ENCODE data around the gene ZC3H4. TPM values are rescaled to one million over a fixed set of nuclear protein-coding genes. Genes with fewer than 3 reads are reported as not detected.
A peak's percentile ranks its signal among the peaks of the same experiment; 100 is the strongest.

ZC3H4 gene
- total and polyA plus RNA-seq, 9 of the 15 experiments (the other 6 are each of a cell fraction or from before 2014, with no cell fraction given): 2.2 to 75.6 (median 18.3) TPM

DNA sequence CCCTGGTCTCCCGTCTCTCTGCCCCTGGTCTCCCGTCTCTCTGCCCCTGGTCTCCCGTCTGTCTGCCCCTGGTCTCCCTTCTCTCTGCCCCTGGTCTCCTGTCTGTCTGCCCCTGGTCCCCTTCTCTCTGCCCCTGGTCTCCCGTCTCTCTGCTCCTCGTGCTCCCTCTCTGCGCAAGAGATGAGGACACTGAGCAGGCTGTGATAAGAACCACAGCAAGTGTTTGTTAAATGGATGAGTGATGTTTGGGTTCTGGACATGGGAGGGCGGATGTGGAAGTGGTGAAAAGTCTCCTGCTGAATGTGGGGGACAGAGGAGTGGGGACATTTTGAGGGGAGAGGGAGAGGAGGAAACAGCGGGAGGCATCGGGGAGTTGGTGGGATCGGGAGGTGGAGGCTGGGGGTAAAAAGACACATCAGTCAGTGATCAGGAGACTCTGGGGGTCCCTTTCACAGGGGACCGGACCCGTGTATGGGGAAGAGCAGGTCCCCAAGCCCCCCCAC is 85.9 kb downstream of the ZC3H4 start:
- ATAC-seq: no peak
- Histone ChIP-seq H2AFZ (ENCODE audit: low read depth, low read length) (no peak overlapping the region), H3K79me2 (ENCODE audit: control insufficient read depth, insufficient read depth, low read length) (no peaks in the 10 kb centered on the region), H3K4me2 (ENCODE audit: insufficient read depth, low read length) (no peak overlapping the region), H3K9me3 (replicated peaks; ENCODE audit: control insufficient read depth, insufficient read depth, low read depth, low read length) (no peaks in the 10 kb centered on the region), H3K4me3 (no peak overlapping the region), H4K20me1 (replicated peaks; ENCODE audit: control insufficient read depth, insufficient read depth, low read length) (0 out of 2 replicates have a peak, but pooled peaks cover 4% of the 10 kb centered on the region), H3K9me1 (ENCODE audit: control insufficient read depth, insufficient read depth, low read length) (no peaks in the 10 kb centered on the region), H3K36me3 (ENCODE audit: control insufficient read depth, insufficient read depth, low read length) (no peaks in the 10 kb centered on the region), H3K27me3 (ENCODE audit: control insufficient read depth in 2 of 2, insufficient read depth in 2 of 2, low read length in 2 of 2) (peaks cover 11 to 22% of the 10 kb centered on the region in 2 experiments), H3K9ac (ENCODE audit: insufficient read depth in 1 of 2, low read depth in 2 of 2, low read length in 2 of 2) (no peak overlapping the region), H3K27ac (ENCODE audit: extremely low read depth, low read depth, low read length) (no peak overlapping the region), H3K4me1 (replicated peaks in 1 of 2; ENCODE audit: control insufficient read depth in 2 of 2, insufficient read depth in 2 of 2, low read length in 2 of 2) (peaks cover 0 to 19% of the 10 kb centered on the region in 2 experiments; a peak in 3 of 5 replicates)
- intact Hi-C loops (cut with micrococcal nuclease) (no loop called here), in situ Hi-C loops (cut with MboI) (no loop called here)
- no TSS peak for BruUV-seq (replicated peaks)
- FAIRE-seq: peak; percentile 74
- ChIA-PET CTCF (ENCODE audit: low intra/inter-chr PET ratio) (no interaction called here), POLR2A (no interaction called here)
- no peak for DNase-seq (ENCODE audit: extremely low read depth in 1 of 4, low spot score in 3 of 4)
- WGBS (ENCODE audit: insufficient coverage, low coverage, missing lambda C conversion rate): 4% methylated on average over 8 of the region's 12 CpGs
- no peak for TF ChIP-seq ZNF175 (CRISPR knock-in tag; IDR thresholded peaks at IDR 0.05; ENCODE audit: low read depth)
- peak; percentile 92 for TF ChIP-seq ZNF263 (CRISPR knock-in tag; IDR thresholded peaks at IDR 0.05; ENCODE audit: borderline replicate concordance)

DNA sequence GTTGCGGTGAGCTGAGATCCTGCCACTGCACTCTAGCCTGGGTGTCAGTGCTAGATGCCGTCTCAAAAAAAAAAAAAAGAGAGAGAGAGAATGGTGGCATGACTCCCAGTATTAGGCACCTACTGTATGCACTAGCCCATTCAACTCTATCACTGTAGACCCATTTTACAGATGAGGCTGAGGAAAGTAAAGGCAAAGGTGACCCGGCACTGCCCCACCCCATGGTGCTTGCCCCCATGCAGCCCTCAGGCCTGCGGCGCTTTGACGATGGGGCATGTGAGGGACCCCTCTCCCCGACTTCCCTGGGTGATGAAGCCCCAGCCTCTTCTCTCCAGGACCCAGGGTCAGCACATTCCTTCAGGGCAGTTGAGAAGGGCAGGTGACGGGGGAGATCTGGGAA is 86.7 kb downstream of the ZC3H4 start:
- H3K27ac ChIP-seq (ENCODE audit: extremely low read depth, low read depth, low read length): no peak overlapping the region
- CTCF ChIA-PET (ENCODE audit: low intra/inter-chr PET ratio): no interaction called here
- H3K27me3 ChIP-seq (ENCODE audit: control insufficient read depth in 2 of 2, insufficient read depth in 2 of 2, low read length in 2 of 2): peaks cover 14 to 26% of the 10 kb centered on the region in 2 experiments
- ATAC-seq (no peak), FAIRE-seq (no peak), DNase-seq (ENCODE audit: extremely low read depth in 1 of 4, low spot score in 3 of 4) (no peak)
- no peak overlapping the region for H3K4me3 ChIP-seq
- H2AFZ ChIP-seq (ENCODE audit: low read depth, low read length): no peak overlapping the region
- H3K36me3 ChIP-seq (ENCODE audit: control insufficient read depth, insufficient read depth, low read length): no peaks in the 10 kb centered on the region
- no peaks in the 10 kb centered on the region for H3K79me2 ChIP-seq (ENCODE audit: control insufficient read depth, insufficient read depth, low read length)
- in situ Hi-C loops (cut with MboI) (no loop called here), intact Hi-C loops (cut with micrococcal nuclease) (no loop called here)
- H3K9ac ChIP-seq (ENCODE audit: insufficient read depth in 1 of 2, low read depth in 2 of 2, low read length in 2 of 2): no peak overlapping the region
- no peak overlapping the region for H3K4me2 ChIP-seq (ENCODE audit: insufficient read depth, low read length)
- 100% methylated on average over 2 of the region's 8 CpGs for WGBS (ENCODE audit: insufficient coverage, low coverage, missing lambda C conversion rate)
- no peaks in the 10 kb centered on the region for H3K9me1 ChIP-seq (ENCODE audit: control insufficient read depth, insufficient read depth, low read length)
- no peaks in the 10 kb centered on the region for H4K20me1 ChIP-seq (replicated peaks; ENCODE audit: control insufficient read depth, insufficient read depth, low read length)
- H3K9me3 ChIP-seq (replicated peaks; ENCODE audit: control insufficient read depth, insufficient read depth, low read depth, low read length): no peaks in the 10 kb centered on the region
- no TSS peak for BruUV-seq (replicated peaks)
- H3K4me1 ChIP-seq (replicated peaks in 1 of 2; ENCODE audit: control insufficient read depth in 2 of 2, insufficient read depth in 2 of 2, low read length in 2 of 2): peaks cover 0 to 22% of the 10 kb centered on the region in 2 experiments; a peak in 3 of 5 replicates
- POLR2A ChIA-PET: interaction anchor here (0.6 kb wide), 2 partner anchors 171 to 210 kb away, joined by 3 read pairs; no protein-coding TSS in a partner anchor
- TF ChIP-seq ZNF717 (CRISPR knock-in tag; IDR thresholded peaks at IDR 0.05): no peak
- TF ChIP-seq, protein P1, sequence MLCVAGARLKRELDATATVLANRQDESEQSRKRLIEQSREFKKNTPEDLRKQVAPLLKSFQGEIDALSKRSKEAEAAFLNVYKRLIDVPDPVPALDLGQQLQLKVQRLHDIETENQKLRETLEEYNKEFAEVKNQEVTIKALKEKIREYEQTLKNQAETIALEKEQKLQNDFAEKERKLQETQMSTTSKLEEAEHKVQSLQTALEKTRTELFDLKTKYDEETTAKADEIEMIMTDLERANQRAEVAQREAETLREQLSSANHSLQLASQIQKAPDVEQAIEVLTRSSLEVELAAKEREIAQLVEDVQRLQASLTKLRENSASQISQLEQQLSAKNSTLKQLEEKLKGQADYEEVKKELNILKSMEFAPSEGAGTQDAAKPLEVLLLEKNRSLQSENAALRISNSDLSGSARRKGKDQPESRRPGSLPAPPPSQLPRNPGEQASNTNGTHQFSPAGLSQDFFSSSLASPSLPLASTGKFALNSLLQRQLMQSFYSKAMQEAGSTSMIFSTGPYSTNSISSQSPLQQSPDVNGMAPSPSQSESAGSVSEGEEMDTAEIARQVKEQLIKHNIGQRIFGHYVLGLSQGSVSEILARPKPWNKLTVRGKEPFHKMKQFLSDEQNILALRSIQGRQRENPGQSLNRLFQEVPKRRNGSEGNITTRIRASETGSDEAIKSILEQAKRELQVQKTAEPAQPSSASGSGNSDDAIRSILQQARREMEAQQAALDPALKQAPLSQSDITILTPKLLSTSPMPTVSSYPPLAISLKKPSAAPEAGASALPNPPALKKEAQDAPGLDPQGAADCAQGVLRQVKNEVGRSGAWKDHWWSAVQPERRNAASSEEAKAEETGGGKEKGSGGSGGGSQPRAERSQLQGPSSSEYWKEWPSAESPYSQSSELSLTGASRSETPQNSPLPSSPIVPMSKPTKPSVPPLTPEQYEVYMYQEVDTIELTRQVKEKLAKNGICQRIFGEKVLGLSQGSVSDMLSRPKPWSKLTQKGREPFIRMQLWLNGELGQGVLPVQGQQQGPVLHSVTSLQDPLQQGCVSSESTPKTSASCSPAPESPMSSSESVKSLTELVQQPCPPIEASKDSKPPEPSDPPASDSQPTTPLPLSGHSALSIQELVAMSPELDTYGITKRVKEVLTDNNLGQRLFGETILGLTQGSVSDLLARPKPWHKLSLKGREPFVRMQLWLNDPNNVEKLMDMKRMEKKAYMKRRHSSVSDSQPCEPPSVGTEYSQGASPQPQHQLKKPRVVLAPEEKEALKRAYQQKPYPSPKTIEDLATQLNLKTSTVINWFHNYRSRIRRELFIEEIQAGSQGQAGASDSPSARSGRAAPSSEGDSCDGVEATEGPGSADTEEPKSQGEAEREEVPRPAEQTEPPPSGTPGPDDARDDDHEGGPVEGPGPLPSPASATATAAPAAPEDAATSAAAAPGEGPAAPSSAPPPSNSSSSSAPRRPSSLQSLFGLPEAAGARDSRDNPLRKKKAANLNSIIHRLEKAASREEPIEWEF (CRISPR knock-in tag; IDR thresholded peaks at IDR 0.05): no peak
- TF ChIP-seq ADNP (tag; IDR thresholded peaks at IDR 0.05): peak; percentile 75
- peak; percentile 91 for TF ChIP-seq BCOR (IDR thresholded peaks at IDR 0.05)
- TF ChIP-seq FUS (optimal IDR thresholded peaks at IDR 0.05; ENCODE audit: low read depth, low read length): no peak
- TF ChIP-seq, protein P2, sequence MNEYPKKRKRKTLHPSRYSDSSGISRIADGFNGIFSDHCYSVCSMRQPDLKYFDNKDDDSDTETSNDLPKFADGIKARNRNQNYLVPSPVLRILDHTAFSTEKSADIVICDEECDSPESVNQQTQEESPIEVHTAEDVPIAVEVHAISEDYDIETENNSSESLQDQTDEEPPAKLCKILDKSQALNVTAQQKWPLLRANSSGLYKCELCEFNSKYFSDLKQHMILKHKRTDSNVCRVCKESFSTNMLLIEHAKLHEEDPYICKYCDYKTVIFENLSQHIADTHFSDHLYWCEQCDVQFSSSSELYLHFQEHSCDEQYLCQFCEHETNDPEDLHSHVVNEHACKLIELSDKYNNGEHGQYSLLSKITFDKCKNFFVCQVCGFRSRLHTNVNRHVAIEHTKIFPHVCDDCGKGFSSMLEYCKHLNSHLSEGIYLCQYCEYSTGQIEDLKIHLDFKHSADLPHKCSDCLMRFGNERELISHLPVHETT (CRISPR knock-in tag; conservative IDR thresholded peaks at IDR 0.05 in 1 of 2, IDR thresholded peaks at IDR 0.05 in 1 of 2): no peak
